HG02588 (cell line): ENCODE data around the gene SRRM2.
A peak's percentile ranks its signal among the peaks of the same experiment; 100 is the strongest.

Experiments
- ATAC-seq: cut with Tn5 transposase; IDR thresholded peaks from one replicate; pipeline ENCODE4 v1.9.1; 2021; ENCODE audit warnings: mild to moderate bottlenecking, moderate library complexity; ENCODE audit not compliant: unreplicated experiment

The SRRM2 gene

DNA sequence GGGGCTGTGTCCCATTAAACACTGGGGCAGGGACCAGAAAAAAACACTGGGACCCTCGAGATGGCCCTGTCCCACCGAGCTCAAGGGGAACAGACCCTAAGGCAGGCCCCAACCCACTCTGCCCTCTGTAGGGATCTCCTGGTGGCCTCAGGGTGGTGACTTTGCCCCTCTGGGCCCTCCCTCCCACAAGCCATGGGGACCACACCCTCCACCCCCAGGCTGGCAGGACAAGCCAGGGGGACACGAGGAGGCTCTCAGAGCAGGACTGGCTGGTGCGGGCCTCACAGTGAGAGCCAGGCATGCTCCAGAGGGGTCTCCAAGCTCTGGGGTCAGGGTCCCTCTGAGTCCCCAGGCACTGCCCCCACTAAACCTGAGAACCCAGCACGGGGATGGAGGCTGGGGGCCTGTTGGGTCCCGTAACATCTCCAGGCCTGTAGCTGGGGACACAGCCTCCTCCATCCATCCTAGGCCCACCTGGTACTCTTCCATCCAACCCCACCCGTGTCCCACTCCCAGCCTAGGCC is 14.5 kb upstream of the SRRM2 start:
- no peak for ATAC-seq

DNA sequence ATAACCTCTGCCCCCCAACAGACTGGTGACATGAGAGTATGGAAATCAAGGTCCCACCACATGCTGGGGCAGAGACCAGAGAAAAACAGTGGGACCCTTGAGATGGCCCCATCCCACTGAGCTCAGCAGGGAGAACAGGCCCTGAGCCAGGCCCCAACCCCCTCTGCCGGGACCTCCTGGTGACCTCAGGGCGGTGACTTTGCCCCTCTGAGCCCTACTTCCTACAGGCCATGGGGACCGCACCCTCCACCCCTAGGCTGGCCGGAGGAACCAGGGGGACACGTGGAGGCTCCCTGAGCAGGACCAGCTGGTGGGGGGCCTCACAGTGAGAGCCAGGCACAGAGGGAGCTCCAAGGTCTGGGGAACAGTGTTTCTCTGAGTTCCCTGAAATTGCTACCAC is 13.8 kb upstream of the SRRM2 start:
- ATAC-seq = no peak

DNA sequence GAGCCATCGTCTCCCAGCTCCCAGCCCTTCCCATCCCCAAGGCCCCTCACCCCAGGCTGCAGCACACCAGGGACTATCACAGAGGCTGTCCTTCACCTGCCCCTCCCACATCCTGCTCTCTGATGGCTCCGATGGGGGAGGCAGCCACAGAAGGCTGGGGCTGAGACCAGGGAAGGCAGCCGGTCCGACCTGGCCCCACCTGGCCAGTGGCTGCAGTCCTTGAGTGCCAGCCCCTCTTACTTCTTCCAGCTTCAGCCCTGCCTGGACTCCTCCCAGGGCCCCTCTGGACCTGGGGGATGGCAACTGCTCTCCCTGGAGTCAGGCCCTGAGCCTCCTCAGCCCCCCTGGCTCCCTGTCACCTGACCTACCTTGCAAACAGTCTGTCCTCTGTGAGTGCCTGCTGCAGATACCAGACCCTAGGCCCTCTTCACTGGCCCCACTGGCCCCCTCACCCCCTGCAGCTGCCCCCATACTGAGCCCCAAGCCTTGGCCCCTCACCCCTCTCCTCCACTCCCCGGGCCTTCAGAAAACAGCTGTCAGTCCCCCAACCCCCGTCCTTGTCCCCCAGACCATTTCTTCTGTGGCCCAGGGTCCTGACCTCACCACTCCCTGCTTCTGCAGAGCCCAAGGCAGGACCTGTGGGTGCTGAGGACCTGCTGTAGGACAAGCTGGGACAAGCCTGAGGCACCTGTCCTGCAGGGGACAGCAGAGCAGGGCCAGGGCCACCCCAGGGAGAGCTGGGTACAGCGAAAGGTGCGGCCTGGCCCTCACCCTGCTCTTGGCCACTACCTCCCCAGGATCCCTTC is 12.6 kb upstream of the SRRM2 start:
- no peak for ATAC-seq

DNA sequence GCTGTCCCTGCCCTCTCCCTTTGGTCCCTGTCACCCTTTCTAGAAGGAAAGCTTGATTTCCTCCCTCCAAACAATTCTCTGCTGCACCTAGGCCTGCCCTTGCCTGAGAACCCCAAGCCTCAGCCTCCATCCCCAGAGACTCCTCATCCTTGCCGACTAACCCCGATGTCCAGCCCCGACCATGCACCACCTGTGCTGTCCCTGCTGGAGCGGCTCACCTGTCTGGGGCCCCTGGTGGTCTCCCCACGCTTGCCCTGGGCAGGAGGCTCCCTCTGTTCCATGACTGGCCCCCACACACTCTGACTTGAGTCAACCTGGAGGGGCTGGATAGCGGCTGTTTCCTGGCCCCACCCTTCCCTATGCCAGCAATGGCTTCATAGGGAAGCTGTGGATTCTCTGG is 12.0 kb upstream of the SRRM2 start:
- ATAC-seq = no peak

DNA sequence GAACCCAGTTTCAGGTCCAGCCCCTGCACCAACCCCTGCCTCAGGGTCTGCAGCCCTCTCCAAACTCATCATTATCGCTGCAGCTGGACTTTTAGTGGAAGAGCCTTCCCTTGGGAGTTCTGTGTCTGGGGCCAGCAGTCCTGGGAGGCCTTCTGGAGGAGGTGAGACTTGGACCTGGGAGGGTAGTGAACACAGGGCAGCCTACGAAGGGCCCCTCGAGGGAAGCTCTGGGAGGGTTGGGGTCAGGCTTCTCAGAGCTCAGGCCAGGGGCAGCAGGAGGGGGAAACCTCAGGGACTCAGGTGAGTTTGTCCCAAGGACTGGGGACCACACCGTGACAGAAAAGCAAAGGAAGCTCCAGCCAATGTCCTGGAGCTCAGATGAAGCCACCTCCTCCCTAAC is 11.3 kb upstream of the SRRM2 start:
- ATAC-seq = no peak

DNA sequence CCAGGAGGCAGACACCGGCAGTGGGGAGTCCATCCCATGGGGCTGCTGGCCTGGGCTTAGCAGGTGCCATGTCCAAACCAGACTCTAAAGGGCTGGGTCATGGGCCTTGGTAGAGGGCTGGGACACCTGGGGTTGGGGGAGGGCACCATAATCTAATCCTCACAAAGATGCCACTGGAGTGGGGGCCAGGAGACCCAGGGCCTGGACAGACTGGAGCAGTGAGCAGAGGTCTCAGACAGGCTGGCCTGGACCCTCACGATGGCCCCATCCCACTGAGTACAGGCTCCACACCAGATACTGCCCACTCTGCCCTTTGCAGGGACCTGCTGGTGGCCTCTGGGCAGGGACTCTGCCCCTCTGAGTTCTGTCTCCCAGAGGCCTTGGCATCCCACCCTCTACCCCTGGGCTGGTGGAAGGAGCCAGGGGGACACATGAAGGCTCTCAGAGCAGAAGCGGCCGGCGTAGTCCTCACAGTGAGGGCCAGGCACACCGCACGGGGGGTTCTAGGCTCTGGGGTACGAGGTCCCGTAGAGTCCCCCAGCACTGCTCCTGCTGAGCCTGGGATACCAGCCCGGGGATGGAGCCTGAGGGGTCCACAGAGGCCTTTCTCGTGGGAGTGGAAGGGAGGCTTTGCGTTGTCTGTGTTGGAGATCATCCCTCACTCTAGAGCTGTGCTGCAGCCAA is 10.0 kb upstream of the SRRM2 start:
- no peak for ATAC-seq

DNA sequence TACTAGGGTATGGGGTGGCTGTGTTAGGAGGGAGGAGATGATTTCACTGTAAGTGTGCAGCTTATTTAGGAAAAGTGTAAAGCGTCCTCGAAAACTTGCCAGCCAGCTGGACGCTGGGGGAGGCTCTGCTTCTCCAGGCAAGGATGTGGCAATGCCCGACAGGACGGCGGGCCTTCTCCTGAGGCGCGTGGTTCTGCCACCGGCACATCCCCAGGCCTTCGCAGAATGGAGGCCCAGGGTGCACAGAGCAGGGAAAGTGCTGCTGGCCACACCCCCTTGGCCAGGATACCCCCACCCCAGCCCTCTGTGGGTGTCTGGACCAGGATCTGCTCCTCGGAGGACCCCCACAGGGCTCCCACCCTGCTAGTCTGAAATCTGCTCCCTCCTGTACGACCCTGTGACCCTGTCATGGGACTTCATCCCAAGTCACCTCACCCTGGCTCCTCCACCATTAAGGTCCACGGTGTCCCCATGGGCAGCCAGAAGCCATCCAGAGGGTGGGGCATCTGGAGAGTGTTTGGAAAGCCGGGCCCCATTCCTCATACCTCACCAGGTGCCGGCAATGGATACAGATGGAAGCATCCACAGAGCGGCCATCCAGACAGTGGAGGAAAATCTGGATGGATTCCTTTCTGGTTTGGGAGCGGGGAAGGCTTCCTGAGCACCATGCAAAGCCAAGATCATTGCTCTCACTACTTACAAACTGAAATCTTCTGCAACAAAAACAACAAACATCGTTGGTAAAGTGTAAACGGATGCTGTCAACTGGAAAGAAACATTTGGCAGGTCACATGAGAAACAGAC is 9.2 kb upstream of the SRRM2 start:
- no peak for ATAC-seq

DNA sequence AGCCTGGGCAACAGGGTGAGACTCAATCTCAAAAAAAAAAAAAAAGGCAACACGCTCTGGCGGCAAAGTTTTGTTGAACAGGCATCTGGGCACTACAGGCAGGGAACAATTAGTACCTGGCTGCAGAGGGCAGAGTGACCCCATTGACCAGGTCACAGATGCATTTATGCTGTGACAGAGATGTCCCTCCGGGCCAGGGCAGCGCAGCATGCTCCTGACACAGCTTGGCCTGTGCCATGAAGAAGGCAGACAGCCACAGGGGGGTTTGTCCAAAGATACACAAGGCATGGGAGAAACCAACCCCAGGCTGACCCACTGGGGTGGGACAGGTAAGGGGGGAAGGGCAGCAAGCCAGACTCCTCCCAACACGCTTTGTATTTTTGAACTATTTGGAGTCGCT is 7.7 kb upstream of the SRRM2 start:
- no peak for ATAC-seq

DNA sequence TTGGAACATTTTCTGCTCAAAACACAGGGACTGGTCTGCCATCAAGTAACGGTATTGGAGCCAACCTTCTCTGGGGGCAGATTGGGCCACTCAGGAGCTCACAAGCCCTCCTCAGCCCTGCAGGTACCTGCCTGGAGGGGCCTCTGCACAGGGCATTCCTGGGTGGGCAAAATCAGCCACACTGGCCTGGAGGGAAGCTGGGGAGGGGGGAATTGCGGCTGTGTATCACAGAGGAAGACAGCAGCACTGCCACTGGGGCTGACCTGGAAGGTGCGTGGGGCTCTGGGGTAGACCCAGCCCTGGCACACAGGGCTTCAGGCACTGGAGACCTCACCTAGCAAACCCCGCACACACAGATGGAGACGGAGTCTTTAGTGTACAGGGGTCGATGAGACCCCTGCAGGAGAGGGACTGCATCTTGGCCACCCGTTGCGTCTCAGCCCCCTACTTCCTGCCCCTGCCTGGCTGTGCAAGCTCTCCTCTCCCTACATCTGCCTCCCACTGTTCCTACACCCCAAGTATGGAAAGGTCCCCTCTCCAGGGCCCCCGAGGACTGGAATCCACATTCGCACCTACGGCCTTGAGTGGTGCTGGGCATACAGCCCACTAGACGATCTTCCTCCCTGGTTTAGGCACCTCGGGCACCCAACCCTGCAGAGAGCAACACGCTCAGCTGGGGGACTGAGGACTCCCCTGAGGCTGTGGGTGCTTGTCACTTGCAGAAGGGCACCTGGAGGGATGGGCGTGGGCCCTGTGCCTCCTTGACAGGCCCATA is 7.1 kb upstream of the SRRM2 start:
- no peak for ATAC-seq

DNA sequence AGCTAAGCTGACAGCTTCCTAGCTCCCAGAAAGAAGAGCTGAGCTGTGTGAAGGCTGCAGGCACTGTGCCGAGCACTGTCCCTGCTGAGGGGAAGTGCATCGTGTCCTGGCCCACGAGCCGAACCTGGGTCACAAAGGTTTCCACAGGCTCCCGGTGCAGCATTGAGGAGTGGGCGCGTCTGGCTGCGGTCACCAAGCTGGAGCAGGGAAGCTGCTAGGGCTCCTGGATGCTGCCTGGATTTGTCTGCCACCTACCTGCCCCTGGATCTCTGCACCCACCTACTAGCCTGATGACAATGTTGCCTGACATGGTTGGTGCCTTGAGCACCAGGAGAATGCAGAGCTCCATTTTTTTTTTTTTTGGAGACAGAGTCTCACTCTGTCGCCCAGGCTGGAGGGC is 6.5 kb upstream of the SRRM2 start:
- no peak for ATAC-seq

DNA sequence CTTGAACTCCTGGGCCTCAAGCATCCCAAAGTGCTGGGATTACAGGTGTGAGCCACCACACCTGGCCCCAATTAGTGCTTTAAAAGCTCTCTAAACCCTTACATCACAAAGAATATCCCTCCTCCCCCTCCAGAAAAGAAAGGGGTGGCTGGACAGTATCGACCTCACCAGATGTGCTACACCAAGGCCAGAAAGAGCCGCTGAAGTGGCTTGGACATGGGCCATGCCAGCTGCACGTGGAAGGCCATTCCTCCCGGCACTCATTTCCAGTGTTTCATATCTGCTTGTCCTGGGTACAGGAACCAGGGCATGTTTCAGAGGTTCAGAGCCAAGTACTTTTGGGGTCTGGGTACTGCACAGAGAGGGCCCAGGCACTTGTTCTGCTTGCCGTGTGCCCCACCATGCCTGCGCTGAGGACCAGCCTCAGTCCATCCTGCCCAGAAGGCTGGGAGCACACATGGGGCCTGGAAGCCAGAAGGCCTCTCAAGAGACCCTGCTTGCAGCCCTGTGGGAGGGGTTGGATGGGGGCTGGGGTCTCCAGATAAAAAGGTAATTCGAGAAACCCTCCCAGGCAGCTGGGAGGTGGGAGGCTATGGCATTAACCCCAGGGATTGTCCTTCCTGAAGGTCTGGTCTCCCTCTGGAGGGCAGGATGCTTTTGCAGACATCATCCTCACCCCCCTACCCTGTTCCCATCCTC is 3.5 kb upstream of the SRRM2 start:
- no peak for ATAC-seq

DNA sequence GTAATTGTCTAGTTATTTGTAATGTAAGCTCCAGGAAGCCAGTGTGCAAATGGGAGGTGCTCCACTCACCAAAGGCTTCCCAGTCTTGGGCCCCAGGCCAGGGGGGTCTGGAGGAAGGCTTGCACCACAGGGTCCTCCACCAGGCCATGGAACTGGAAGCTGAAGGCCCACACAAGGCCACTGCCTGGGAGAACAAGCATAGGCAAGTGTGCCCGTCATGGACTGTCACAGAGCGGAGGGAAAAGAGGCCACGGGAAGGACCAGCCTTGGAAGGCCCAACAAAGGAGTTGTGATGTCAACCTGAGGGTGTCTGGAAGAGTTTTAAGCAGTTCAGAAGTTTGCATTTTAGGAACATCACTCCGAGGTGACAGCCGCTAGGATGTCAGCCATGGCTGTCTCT is 3.0 kb upstream of the SRRM2 start:
- ATAC-seq = no peak

DNA sequence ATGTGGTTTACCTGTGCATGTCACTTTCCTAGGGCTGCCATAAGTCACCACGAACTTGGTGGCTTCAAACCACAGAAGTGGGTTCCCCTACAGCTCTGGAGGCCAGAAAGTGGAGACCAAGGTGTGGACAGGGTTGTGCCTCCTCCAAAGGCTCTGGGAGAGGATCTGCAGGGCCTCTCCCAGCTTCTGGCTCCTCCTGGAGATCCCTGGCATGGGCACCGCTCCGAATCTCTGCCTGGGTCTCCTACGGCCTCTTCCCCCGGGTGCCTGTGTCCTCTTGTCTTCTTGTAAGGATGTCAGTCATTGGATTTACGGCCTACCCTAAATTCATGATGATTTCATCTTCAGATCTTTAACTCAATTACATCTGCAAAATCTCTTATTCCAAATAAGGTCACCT is 2.5 kb upstream of the SRRM2 start:
- ATAC-seq = no peak

DNA sequence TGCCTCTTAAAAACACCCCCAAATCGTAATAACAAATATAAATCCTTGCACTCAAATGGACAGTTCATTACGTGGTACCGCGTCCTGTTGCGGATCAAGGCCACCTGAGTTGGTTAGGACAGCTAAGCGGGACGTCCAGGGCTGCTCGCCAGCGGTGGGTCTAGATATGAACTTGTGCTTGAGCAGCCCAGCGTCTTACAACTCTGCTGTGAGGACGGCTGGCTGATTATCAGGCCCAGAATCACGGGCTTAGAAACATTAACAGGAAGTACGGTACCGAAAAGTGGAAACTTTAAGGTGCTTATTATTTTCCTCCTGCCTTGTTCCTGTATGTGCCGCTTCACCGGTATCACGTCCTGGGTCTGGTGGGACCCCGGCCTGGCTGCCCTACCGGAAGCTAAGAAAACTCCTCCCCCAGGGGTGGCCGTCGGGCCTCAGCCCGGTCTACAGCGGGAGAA is 832 bp upstream of the SRRM2 start:
- ATAC-seq = no peak

DNA sequence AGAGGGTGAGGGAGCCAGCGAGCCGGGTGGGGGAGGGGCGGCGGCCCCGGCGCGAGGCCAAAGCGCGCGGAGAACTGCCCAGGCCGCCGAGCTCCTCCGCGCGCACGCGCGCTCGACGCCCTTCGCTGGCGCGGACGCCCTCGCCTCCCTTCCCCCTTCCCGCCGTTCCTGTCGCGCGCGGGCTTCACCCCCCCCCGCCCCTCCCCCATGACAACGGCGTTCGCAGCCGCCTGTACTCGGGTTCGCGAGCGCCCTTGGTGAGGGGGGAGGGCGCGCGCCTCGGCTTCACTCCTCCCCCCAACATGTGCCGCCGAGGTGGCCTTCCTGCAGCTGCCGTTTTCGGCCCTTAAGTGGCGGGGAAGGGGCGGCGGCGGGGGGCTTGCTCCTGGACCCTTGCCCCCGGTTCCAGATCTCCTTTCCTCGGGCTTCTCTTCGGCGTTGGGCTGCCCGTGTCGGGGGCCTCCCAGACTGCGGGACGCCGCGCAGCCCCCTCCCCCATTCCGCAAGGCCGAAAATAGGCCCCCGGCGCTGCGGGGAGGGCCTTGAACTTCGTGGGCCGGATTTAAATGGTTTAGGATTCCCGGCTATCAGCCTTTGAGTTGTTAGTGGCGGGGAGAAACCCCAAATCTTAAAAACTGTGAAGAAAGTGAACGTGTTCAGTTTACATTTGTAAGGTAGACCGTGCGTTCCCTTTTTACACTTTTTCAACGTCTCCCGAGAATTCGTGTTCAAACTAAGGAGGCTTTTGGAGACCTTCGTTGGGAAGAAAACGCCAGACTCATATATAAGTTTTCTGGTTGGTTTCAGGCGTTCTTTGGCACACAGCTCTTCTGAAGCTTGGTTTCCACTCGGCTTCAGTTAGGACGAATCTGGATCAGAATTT is 653 bp downstream of the SRRM2 start:
- ATAC-seq = peak; percentile 41

DNA sequence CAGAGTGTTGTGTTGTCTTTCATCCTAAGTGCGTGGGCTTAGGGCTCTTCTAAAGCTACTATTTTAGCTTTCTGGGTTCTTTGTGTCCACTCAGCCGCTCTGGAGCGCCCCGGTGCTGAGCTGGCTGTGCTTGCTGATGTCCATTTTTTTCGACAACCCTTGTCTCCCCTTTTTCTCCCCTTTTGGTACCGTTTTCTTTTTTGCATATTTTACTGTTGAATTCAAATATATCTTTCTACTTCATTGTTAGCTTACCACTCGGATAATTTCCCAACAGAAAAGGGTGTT is 1.2 kb downstream of the SRRM2 start:
- ATAC-seq = no peak

DNA sequence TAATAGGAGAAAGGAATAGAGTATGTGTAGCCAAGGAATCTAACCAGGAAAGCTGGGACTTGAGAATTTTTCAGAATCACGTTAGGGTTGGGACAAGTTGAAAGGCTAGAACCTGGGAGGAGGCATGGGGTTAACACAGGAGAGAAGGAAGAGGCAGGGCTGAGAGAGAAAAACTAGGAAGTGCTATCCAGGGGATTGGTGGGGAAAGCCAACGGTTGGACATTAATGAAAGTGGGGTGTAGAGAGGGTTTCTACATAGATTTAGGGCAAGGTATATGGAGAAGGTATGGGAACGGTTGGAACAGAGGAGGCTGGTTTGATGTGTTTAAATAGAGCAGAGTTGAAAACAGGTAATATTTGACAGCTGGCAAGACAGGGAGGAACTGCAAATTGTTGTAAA is 2.7 kb downstream of the SRRM2 start:
- no peak for ATAC-seq

DNA sequence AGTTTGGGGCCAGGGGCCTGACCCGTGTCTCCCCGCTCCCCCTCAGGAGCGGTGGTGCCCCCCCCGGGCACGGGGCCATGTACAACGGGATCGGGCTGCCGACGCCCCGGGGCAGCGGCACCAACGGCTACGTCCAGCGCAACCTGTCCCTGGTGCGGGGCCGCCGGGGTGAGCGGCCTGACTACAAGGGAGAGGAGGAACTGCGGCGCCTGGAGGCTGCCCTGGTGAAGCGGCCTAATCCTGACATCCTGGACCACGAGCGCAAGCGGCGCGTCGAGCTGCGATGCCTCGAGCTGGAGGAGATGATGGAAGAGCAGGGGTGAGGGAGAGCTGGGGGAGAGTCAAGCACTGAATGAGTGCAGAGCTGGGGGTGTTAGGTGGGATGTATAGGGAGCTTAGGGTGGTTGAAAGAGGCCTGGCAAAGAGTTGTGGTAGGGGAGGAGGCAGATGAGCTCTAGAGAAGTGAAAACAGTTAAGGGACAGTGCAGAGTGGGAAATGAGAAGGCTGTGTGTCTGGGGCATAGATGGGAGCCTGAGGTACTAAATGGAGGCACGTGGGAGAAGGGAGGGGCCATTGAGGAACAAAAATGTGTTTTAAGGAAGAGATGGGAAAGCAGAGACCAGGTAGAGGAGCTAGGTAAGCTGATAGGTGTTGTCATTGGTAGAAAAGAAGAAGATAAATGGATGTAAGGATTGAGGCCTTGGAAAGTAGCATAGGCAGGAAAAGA is 4.0 kb downstream of the SRRM2 start:
- ATAC-seq = no peak

DNA sequence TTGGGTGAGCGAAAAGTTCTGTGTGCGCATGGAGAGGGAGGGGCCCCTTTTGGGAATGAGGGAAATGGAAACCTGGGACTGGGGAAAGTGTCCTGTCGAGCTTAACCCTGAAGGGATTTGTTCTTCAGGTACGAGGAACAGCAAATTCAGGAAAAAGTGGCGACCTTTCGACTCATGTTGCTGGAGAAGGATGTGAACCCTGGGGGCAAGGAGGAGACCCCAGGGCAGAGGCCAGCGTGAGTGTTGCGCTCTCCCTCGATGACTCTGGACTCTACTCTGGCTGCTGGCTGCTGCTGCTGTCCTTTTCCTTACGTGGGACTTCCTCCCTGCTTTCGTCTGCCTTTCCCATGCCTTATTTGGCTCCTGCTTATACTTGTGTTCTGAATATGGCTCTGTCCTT is 4.9 kb downstream of the SRRM2 start:
- ATAC-seq = no peak
